MM.1S (cell line): ENCODE results near the gene OGFR.

Source experiments
- EZH2 ChIP-seq: fragments of 300-600 bp; sonication (generic); optimal IDR thresholded peaks from 2 replicates; pipeline ENCODE3; 2017; ENCODE audit warnings: low read depth, mild to moderate bottlenecking, antibody characterized with exemption, low read length, mixed read lengths
- TF ChIP-seq, protein P1 (sequence below): fragments of 300-600 bp; sonication (generic); IDR thresholded peaks from 2 replicates; pipeline ENCODE4 v1.5.1; 2016; ENCODE audit warnings: antibody characterized with exemption, low read length, mixed read lengths

DNA sequence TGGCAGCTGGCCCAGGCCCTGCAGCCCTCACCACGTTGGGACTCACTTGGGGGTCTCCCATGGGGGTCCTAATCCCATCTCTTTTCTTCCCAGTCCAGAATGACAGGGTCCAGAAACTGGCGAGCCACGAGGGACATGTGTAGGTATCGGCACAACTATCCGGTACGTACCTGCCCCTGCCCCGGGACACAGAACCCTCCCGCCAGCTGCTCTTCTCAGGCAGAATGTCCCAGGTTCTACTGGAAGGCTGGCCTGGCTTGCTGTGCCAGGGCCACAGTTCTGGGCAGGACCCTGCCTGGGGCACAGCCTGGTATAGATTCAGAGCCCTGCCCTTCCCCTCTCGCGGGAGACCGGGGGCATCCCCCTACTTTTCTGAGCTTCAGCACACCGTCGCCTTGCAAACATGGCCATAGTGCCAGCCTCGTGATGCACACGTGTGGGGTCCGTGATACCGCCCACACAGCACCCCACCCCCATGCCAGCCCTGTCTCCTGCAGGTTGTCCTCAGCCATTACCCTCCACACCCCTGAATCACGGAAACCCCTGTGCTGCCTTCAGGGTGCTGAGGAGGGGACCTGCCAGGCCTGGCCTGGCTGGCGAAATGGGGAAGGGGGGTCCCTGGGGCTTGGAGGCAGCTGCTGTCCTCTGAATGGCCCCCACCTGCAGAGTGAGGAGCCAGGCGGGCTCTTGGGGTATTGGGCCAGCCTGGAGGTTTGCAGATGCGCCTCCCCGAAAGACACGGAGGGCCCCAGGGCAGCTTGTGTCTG, 3.0 kb downstream of the OGFR start:
- TF ChIP-seq EZH2, result no peak
- TF ChIP-seq, protein P1, sequence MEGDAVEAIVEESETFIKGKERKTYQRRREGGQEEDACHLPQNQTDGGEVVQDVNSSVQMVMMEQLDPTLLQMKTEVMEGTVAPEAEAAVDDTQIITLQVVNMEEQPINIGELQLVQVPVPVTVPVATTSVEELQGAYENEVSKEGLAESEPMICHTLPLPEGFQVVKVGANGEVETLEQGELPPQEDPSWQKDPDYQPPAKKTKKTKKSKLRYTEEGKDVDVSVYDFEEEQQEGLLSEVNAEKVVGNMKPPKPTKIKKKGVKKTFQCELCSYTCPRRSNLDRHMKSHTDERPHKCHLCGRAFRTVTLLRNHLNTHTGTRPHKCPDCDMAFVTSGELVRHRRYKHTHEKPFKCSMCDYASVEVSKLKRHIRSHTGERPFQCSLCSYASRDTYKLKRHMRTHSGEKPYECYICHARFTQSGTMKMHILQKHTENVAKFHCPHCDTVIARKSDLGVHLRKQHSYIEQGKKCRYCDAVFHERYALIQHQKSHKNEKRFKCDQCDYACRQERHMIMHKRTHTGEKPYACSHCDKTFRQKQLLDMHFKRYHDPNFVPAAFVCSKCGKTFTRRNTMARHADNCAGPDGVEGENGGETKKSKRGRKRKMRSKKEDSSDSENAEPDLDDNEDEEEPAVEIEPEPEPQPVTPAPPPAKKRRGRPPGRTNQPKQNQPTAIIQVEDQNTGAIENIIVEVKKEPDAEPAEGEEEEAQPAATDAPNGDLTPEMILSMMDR, result no peak
